ENCODE results near the gene RARA. TPM values are rescaled to one million over a fixed set of nuclear protein-coding genes. Genes with fewer than 3 reads are reported as not detected.
"Not testable (repeated sequence)": the region's sequence is repeated elsewhere in the genome, so short reads cannot be mapped to it uniquely, and the experiment has no call there.

Gene RARA
- total RNA-seq, 1 donor from 2014 or later = 38.8 TPM

DNA sequence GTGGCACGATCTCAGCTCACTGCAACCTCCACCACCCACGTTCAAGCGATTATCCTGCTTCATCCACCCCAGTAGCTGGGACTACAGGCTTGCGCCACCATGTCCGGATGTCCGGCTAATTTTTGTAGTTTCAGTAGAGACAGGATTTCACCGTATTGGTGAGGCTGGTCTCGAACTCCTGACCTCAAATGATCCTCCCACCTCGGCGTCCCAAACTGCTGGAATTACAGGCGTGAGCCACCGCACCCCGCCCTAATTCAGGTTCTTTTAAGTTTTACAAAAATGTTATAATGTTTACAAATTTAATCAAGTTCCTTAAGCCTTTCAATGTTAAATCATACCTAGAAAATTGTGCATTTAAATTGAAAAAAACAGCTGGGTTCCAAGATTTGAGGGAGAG, 68.9 kb downstream of the RARA start:
- Mint-ChIP-seq H3K27me3 (ENCODE audit: low read depth, unreplicated experiment) (peaks cover 8% of the 10 kb centered on the region), H3K9me3 (ENCODE audit: unreplicated experiment) (peaks cover 3% of the 10 kb centered on the region), H3K4me1 (ENCODE audit: low read depth, unreplicated experiment) (peaks cover 6% of the 10 kb centered on the region), H3K36me3 (ENCODE audit: low read depth, unreplicated experiment) (peaks cover 2% of the 10 kb centered on the region), H3K27ac (ENCODE audit: unreplicated experiment) (no peak overlapping the region), H3K4me3 (ENCODE audit: unreplicated experiment) (no peak overlapping the region)
- H2AFZ ChIP-seq (ENCODE audit: low read depth, low read length) = no peak overlapping the region
- no peaks in the 10 kb centered on the region for H4K20me1 ChIP-seq (ENCODE audit: insufficient read depth, low read length)
- H3K9ac ChIP-seq (ENCODE audit: low read length) = no peak overlapping the region
- FAIRE-seq (no peak), DNase-seq (ENCODE audit: low read depth) (no peak)
- H3K79me2 ChIP-seq (ENCODE audit: insufficient read depth, low read length) = no peaks in the 10 kb centered on the region
- H3K9me3 ChIP-seq (ENCODE audit: insufficient read depth, low read depth, low read length) = no peaks in the 10 kb centered on the region
- no peak overlapping the region for H3K27ac ChIP-seq (ENCODE audit: low read depth, low read length)
- H3K27me3 ChIP-seq (ENCODE audit: insufficient read depth, low read length) = no peaks in the 10 kb centered on the region
- TF ChIP-seq EZH2 (IDR thresholded peaks at IDR 0.05; ENCODE audit: insufficient read depth, low read length) = no peak
- TF ChIP-seq, protein P1, sequence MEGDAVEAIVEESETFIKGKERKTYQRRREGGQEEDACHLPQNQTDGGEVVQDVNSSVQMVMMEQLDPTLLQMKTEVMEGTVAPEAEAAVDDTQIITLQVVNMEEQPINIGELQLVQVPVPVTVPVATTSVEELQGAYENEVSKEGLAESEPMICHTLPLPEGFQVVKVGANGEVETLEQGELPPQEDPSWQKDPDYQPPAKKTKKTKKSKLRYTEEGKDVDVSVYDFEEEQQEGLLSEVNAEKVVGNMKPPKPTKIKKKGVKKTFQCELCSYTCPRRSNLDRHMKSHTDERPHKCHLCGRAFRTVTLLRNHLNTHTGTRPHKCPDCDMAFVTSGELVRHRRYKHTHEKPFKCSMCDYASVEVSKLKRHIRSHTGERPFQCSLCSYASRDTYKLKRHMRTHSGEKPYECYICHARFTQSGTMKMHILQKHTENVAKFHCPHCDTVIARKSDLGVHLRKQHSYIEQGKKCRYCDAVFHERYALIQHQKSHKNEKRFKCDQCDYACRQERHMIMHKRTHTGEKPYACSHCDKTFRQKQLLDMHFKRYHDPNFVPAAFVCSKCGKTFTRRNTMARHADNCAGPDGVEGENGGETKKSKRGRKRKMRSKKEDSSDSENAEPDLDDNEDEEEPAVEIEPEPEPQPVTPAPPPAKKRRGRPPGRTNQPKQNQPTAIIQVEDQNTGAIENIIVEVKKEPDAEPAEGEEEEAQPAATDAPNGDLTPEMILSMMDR (IDR thresholded peaks at IDR 0.05; ENCODE audit: insufficient read depth, low read depth, low read length) = no peak
- no peaks in the 10 kb centered on the region for H3K4me1 ChIP-seq (ENCODE audit: insufficient read depth, low read length)
- no peak overlapping the region for H3K4me2 ChIP-seq (ENCODE audit: low read length)
- H3K36me3 ChIP-seq (ENCODE audit: insufficient read depth, low read length) = no peaks in the 10 kb centered on the region
- no peak overlapping the region for H3K4me3 ChIP-seq (ENCODE audit: insufficient read depth, low read depth, low read length)

- H3K9me3 ChIP-seq (ENCODE audit: insufficient read depth, low read depth, low read length) = no peaks in the 10 kb centered on the region
- no peak overlapping the region for H2AFZ ChIP-seq (ENCODE audit: low read depth, low read length)
- DNase-seq (ENCODE audit: low read depth) (no peak), FAIRE-seq (no peak)
- no peaks in the 10 kb centered on the region for H3K27me3 ChIP-seq (ENCODE audit: insufficient read depth, low read length)
- no peaks in the 10 kb centered on the region for H3K4me1 ChIP-seq (ENCODE audit: insufficient read depth, low read length)
- Mint-ChIP-seq H3K27ac (ENCODE audit: unreplicated experiment) (no peak overlapping the region), H3K4me1 (ENCODE audit: low read depth, unreplicated experiment) (no peaks in the 10 kb centered on the region), H3K4me3 (ENCODE audit: unreplicated experiment) (no peak overlapping the region), H3K36me3 (ENCODE audit: low read depth, unreplicated experiment) (no peaks in the 10 kb centered on the region), H3K9me3 (ENCODE audit: unreplicated experiment) (peaks cover 3% of the 10 kb centered on the region), H3K27me3 (ENCODE audit: low read depth, unreplicated experiment) (peaks cover 8% of the 10 kb centered on the region)
- no peak for TF ChIP-seq EZH2 (IDR thresholded peaks at IDR 0.05; ENCODE audit: insufficient read depth, low read length)
- TF ChIP-seq, protein P1 (IDR thresholded peaks at IDR 0.05; ENCODE audit: insufficient read depth, low read depth, low read length) = no peak
- no peaks in the 10 kb centered on the region for H3K36me3 ChIP-seq (ENCODE audit: insufficient read depth, low read length)
- no peak overlapping the region for H3K9ac ChIP-seq (ENCODE audit: low read length)
- no peak overlapping the region for H3K4me3 ChIP-seq (ENCODE audit: insufficient read depth, low read depth, low read length)
- no peak overlapping the region for H3K27ac ChIP-seq (ENCODE audit: low read depth, low read length)
- H3K4me2 ChIP-seq (ENCODE audit: low read length) = no peak overlapping the region
- no peaks in the 10 kb centered on the region for H4K20me1 ChIP-seq (ENCODE audit: insufficient read depth, low read length)
- H3K79me2 ChIP-seq (ENCODE audit: insufficient read depth, low read length) = no peaks in the 10 kb centered on the region
Measured at GRCh38 chr17:40378966-40379365, 70.0 kb downstream of the RARA start.

- FAIRE-seq (no peak), DNase-seq (ENCODE audit: low read depth) (no peak)
- Mint-ChIP-seq H3K27me3 (ENCODE audit: low read depth, unreplicated experiment) (peaks cover 4% of the 10 kb centered on the region), H3K27ac (ENCODE audit: unreplicated experiment) (no peak overlapping the region), H3K4me1 (ENCODE audit: low read depth, unreplicated experiment) (no peaks in the 10 kb centered on the region), H3K36me3 (ENCODE audit: low read depth, unreplicated experiment) (no peaks in the 10 kb centered on the region), H3K9me3 (ENCODE audit: unreplicated experiment) (no peaks in the 10 kb centered on the region), H3K4me3 (ENCODE audit: unreplicated experiment) (no peak overlapping the region)
- no peak overlapping the region for H3K27ac ChIP-seq (ENCODE audit: low read depth, low read length)
- no peaks in the 10 kb centered on the region for H3K9me3 ChIP-seq (ENCODE audit: insufficient read depth, low read depth, low read length)
- H2AFZ ChIP-seq (ENCODE audit: low read depth, low read length) = no peak overlapping the region
- H3K9ac ChIP-seq (ENCODE audit: low read length) = no peak overlapping the region
- no peak for TF ChIP-seq EZH2 (IDR thresholded peaks at IDR 0.05; ENCODE audit: insufficient read depth, low read length)
- TF ChIP-seq, protein P1 (IDR thresholded peaks at IDR 0.05; ENCODE audit: insufficient read depth, low read depth, low read length) = no peak
- H3K79me2 ChIP-seq (ENCODE audit: insufficient read depth, low read length) = no peaks in the 10 kb centered on the region
- no peaks in the 10 kb centered on the region for H4K20me1 ChIP-seq (ENCODE audit: insufficient read depth, low read length)
- H3K36me3 ChIP-seq (ENCODE audit: insufficient read depth, low read length) = no peaks in the 10 kb centered on the region
- no peaks in the 10 kb centered on the region for H3K4me1 ChIP-seq (ENCODE audit: insufficient read depth, low read length)
- H3K4me2 ChIP-seq (ENCODE audit: low read length) = no peak overlapping the region
- H3K27me3 ChIP-seq (ENCODE audit: insufficient read depth, low read length) = no peaks in the 10 kb centered on the region
- no peak overlapping the region for H3K4me3 ChIP-seq (ENCODE audit: insufficient read depth, low read depth, low read length)
Measured at GRCh38 chr17:40382251-40382650, 73.3 kb downstream of the RARA start.

- not testable (repeated sequence) for H3K27me3 Mint-ChIP-seq (ENCODE audit: low read depth, unreplicated experiment); H3K27ac ChIP-seq (ENCODE audit: low read depth, low read length); H3K4me2 ChIP-seq (ENCODE audit: low read length); H3K4me3 ChIP-seq (ENCODE audit: insufficient read depth, low read depth, low read length); H3K4me3 Mint-ChIP-seq (ENCODE audit: unreplicated experiment); H2AFZ ChIP-seq (ENCODE audit: low read depth, low read length); H3K9ac ChIP-seq (ENCODE audit: low read length); H3K27ac Mint-ChIP-seq (ENCODE audit: unreplicated experiment); H3K27me3 ChIP-seq (ENCODE audit: insufficient read depth, low read length); H3K4me1 ChIP-seq (ENCODE audit: insufficient read depth, low read length); H3K4me1 Mint-ChIP-seq (ENCODE audit: low read depth, unreplicated experiment); H3K9me3 Mint-ChIP-seq (ENCODE audit: unreplicated experiment); H3K36me3 Mint-ChIP-seq (ENCODE audit: low read depth, unreplicated experiment); H4K20me1 ChIP-seq (ENCODE audit: insufficient read depth, low read length); H3K9me3 ChIP-seq (ENCODE audit: insufficient read depth, low read depth, low read length); H3K79me2 ChIP-seq (ENCODE audit: insufficient read depth, low read length); DNase-seq (ENCODE audit: low read depth); FAIRE-seq
- H3K36me3 ChIP-seq (ENCODE audit: insufficient read depth, low read length) = peaks cover 30% of the 10 kb centered on the region
Measured at GRCh38 chr17:40386555-40386954, 77.6 kb downstream of the RARA start.
